ENCODE data around the gene CACNA2D3. TPM values are rescaled to one million over a fixed set of nuclear protein-coding genes. Genes with fewer than 3 reads are reported as not detected.

CACNA2D3 gene
- total RNA-seq, 4 donors from 2014 or later: 0.30 to 9.6 (median 3.9) TPM

DNA sequence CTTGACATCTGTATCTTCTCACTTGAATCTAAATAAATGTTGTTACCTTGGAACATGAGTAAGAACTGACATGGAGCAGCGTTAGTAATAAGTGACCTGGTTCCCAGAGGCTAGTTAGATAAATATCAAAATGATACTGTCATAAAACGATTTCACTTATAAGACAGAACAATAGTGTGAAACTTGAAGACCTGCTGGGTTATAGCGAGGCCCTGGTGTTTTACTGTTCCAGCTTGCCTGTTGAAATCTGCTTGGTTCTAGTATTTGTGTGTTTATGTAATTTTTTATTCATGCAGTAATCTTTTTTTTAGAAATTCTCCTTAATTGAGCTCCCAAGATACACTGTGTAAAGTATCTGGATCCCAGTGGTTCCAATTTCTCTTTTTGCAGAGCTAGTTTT is 129.4 kb downstream of the CACNA2D3 start:
- no peaks in the 10 kb centered on the region for H3K4me1 ChIP-seq
- H3K36me3 ChIP-seq: no peaks in the 10 kb centered on the region
- H3K9me3 ChIP-seq: peaks cover 0 to 4% (median 0%) of the 10 kb centered on the region in 4 donors
- no peak overlapping the region for H3K4me3 ChIP-seq
- no peaks in the 10 kb centered on the region for H3K27me3 ChIP-seq
- H3K27ac ChIP-seq: no peak overlapping the region
- TF ChIP-seq EP300 (IDR thresholded peaks at IDR 0.05) (no peak), POLR2A (IDR thresholded peaks at IDR 0.05) (no peak)
- TF ChIP-seq, protein P1, sequence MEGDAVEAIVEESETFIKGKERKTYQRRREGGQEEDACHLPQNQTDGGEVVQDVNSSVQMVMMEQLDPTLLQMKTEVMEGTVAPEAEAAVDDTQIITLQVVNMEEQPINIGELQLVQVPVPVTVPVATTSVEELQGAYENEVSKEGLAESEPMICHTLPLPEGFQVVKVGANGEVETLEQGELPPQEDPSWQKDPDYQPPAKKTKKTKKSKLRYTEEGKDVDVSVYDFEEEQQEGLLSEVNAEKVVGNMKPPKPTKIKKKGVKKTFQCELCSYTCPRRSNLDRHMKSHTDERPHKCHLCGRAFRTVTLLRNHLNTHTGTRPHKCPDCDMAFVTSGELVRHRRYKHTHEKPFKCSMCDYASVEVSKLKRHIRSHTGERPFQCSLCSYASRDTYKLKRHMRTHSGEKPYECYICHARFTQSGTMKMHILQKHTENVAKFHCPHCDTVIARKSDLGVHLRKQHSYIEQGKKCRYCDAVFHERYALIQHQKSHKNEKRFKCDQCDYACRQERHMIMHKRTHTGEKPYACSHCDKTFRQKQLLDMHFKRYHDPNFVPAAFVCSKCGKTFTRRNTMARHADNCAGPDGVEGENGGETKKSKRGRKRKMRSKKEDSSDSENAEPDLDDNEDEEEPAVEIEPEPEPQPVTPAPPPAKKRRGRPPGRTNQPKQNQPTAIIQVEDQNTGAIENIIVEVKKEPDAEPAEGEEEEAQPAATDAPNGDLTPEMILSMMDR (IDR thresholded peaks at IDR 0.05): no peak
- DNase-seq (ENCODE audit: low spot score in 2 of 2): no peak
- 62 to 70% methylated on average over 3 of the region's 3 CpGs for WGBS, 2 donors

GRCh38 chr3:54257125-54257720 is 134.9 kb downstream of the CACNA2D3 start:
- TF ChIP-seq, protein P1 (IDR thresholded peaks at IDR 0.05): no peak
- TF ChIP-seq EP300 (IDR thresholded peaks at IDR 0.05): no peak
- no peak for TF ChIP-seq POLR2A (IDR thresholded peaks at IDR 0.05)
- no peak for DNase-seq (ENCODE audit: low spot score in 2 of 2)
- no peak overlapping the region for H3K4me3 ChIP-seq
- WGBS, 2 donors: 60% methylated on average over 7 of the region's 7 CpGs
- no peaks in the 10 kb centered on the region for H3K36me3 ChIP-seq
- H3K27ac ChIP-seq: no peak overlapping the region
- no peaks in the 10 kb centered on the region for H3K9me3 ChIP-seq
- H3K27me3 ChIP-seq: no peaks in the 10 kb centered on the region
- H3K4me1 ChIP-seq: no peaks in the 10 kb centered on the region

DNA sequence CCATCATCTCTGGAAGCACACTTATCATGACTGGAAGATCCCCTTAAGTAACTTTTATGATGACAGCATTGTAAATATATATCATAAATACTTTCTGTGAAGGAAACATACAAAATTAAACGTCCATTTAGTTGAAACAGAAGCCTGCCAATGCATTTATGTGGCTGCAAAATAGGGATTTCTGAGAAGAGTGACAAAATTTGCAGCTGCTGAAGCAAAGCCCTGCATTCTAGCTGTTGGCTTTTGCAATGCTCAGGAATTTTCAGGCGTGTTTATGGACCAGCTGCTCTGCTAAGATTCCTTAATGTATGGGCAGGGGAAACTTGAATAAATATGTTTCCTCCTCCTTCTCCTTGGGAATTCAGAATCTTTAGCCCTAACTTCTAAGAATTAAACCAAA is 137.3 kb downstream of the CACNA2D3 start:
- H3K9me3 ChIP-seq: no peaks in the 10 kb centered on the region
- no peaks in the 10 kb centered on the region for H3K36me3 ChIP-seq
- TF ChIP-seq POLR2A (IDR thresholded peaks at IDR 0.05) (no peak), EP300 (IDR thresholded peaks at IDR 0.05) (no peak)
- TF ChIP-seq, protein P1 (IDR thresholded peaks at IDR 0.05): no peak
- no peaks in the 10 kb centered on the region for H3K27me3 ChIP-seq
- no peak overlapping the region for H3K27ac ChIP-seq
- no peaks in the 10 kb centered on the region for H3K4me1 ChIP-seq
- 41 to 48% methylated on average over 2 of the region's 2 CpGs for WGBS, 2 donors
- no peak overlapping the region for H3K4me3 ChIP-seq
- no peak for DNase-seq (ENCODE audit: low spot score in 2 of 2)

- TF ChIP-seq, protein P1 (IDR thresholded peaks at IDR 0.05): no peak
- TF ChIP-seq EP300 (IDR thresholded peaks at IDR 0.05) (no peak), POLR2A (IDR thresholded peaks at IDR 0.05) (no peak)
- 71 to 76% methylated on average over 3 of the region's 3 CpGs for WGBS, 2 donors
- Histone ChIP-seq H3K9me3 (no peaks in the 10 kb centered on the region), H3K36me3 (no peaks in the 10 kb centered on the region), H3K27me3 (no peaks in the 10 kb centered on the region), H3K27ac (no peak overlapping the region), H3K4me1 (no peaks in the 10 kb centered on the region), H3K4me3 (no peak overlapping the region)
- no peak for DNase-seq (ENCODE audit: low spot score in 2 of 2)
Measured at GRCh38 chr3:54261141-54261540, 138.8 kb downstream of the CACNA2D3 start.

- TF ChIP-seq, protein P1 (IDR thresholded peaks at IDR 0.05): no peak
- TF ChIP-seq EP300 (IDR thresholded peaks at IDR 0.05): no peak
- no peak for TF ChIP-seq POLR2A (IDR thresholded peaks at IDR 0.05)
Measured at GRCh38 chr3:54262541-54262940, 140.2 kb downstream of the CACNA2D3 start.

More at GRCh38 chr3:54262541-54262940, 140.2 kb downstream of the CACNA2D3 start:
- H3K27me3 ChIP-seq: no peaks in the 10 kb centered on the region
- H3K36me3 ChIP-seq: no peaks in the 10 kb centered on the region
- no peak overlapping the region for H3K4me3 ChIP-seq
- H3K9me3 ChIP-seq: no peaks in the 10 kb centered on the region
- whole genome bisulfite sequencing, 2 donors: 56 to 69% methylated on average over 6 of the region's 6 CpGs
- no peak overlapping the region for H3K27ac ChIP-seq
- no peak for DNase-seq (ENCODE audit: low spot score in 2 of 2)
- no peaks in the 10 kb centered on the region for H3K4me1 ChIP-seq

Measured in tibial nerve (tissue), 4 donors.